OCI-LY3 (cell line): ENCODE data around the gene BMAL1.

Experiments used
- H2AFZ ChIP-seq: fragments of 200-600, 300-600 bp; shearing (Covaris generic); 2 replicates; pipeline ENCODE4 v1.6.0; 2014; ENCODE audit warnings: antibody characterized with exemption, low read depth, low read length
- H3K27ac ChIP-seq: fragments of 200-600, 300-600 bp; sonication (generic); 2 replicates; pipeline ENCODE4 v1.5.1; 2014; ENCODE audit warnings: mild to moderate bottlenecking, low read length, moderate library complexity, mixed read lengths
- H3K27me3 ChIP-seq: fragments of 200-600, 300-600 bp; sonication (generic); 2 replicates; pipeline ENCODE4 v1.6.1; 2014; ENCODE audit warnings: low read depth, low read length, mixed read lengths
- H3K36me3 ChIP-seq: fragments of 200-600, 300-600 bp; sonication (generic); replicated peaks from 2 replicates; pipeline ENCODE3; 2014; ENCODE audit warnings: low read depth, low read length, mixed read lengths
- H3K4me1 ChIP-seq: fragments of 300-600, 200-600 bp; sonication (generic); 2 replicates; pipeline ENCODE4 v1.6.1; 2014; ENCODE audit warnings: low read length, mixed read lengths
- H3K4me2 ChIP-seq: fragments of 200-600, 300-600 bp; sonication (generic); 2 replicates; pipeline ENCODE4 v1.6.1; 2014; ENCODE audit warnings: low read length, mixed read lengths
- H3K4me3 ChIP-seq: fragments of 300-600, 200-600 bp; sonication (generic); 2 replicates; pipeline ENCODE4 v1.5.1; 2014; ENCODE audit warnings: antibody characterized with exemption, mild to moderate bottlenecking, low read length, moderate library complexity
- H3K79me2 ChIP-seq: fragments of 300-600, 200-600 bp; shearing (Covaris generic); 2 replicates; pipeline ENCODE4 v1.6.1; 2014; ENCODE audit warnings: mild to moderate bottlenecking, low read length, mixed read lengths
- H3K9ac ChIP-seq: fragments of 300-600, 200-600 bp; shearing (Covaris generic); 2 replicates; pipeline ENCODE4 v1.6.0; 2014; ENCODE audit warnings: mild to moderate bottlenecking, low read length, moderate library complexity
- H3K9me3 ChIP-seq: fragments of 200-600, 300-600 bp; shearing (Covaris generic); 2 replicates; pipeline ENCODE4 v1.6.1; 2014; ENCODE audit warnings: low read length, mixed read lengths; ENCODE audit not compliant: insufficient read depth
- H4K20me1 ChIP-seq: fragments of 200-600, 300-600 bp; sonication (generic); 2 replicates; pipeline ENCODE4 v1.6.1; 2016; ENCODE audit warnings: low read length, mixed read lengths; ENCODE audit not compliant: insufficient read depth
- CTCF ChIP-seq: fragments of 200-600, 300-600 bp; sonication (generic); IDR thresholded peaks from 2 replicates; pipeline ENCODE4 v1.5.1; 2014; ENCODE audit warnings: antibody characterized with exemption, low read length, low read depth
- EZH2phosphoT487 ChIP-seq: fragments of 200-600 bp; shearing (Covaris generic); IDR thresholded peaks from 2 replicates; pipeline ENCODE4 v1.6.1; 2018; ENCODE audit warnings: antibody characterized with exemption, mixed run types, low read depth

The BMAL1 gene

DNA sequence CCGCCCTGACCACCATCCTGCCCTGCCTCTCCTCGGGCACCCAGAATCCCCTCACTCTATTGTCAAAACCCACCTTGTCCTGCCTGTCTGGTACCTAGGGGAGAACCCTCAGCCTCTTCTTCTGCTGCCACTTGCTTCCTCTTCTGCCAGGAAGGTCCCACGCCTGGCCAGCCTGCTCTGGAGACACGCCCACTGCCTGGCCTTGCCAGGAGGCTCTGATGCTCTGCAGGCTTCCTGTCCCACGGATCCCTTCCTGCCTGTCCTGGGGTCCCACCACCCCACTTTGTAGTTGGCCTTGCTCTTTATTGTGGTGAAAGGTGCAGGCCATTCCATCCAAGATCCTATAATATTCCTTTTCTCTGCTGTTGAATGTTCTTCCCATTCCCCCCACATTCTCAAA, 63.4 kb downstream of the BMAL1 start:
- Histone ChIP-seq H3K9ac (no peak overlapping the region), H3K27ac (no peak overlapping the region), H3K36me3 (no peaks in the 10 kb centered on the region), H3K79me2 (no peaks in the 10 kb centered on the region), H2AFZ (no peak overlapping the region), H3K4me3 (no peak overlapping the region), H3K4me1 (peaks cover 18% of the 10 kb centered on the region), H3K27me3 (0 out of 2 replicates have a peak, but pooled peaks cover 3% of the 10 kb centered on the region), H3K4me2 (no peak overlapping the region), H3K9me3 (no peaks in the 10 kb centered on the region), H4K20me1 (no peaks in the 10 kb centered on the region)
- TF ChIP-seq EZH2phosphoT487 (no peak), CTCF (no peak)

GRCh38 chr11:13343067-13343466, 65.5 kb downstream of the BMAL1 start:
- Histone ChIP-seq H3K36me3 (no peaks in the 10 kb centered on the region), H3K9ac (no peak overlapping the region), H3K4me2 (0 out of 2 replicates have a peak overlapping the region, but pooled peaks have one; percentile 21), H3K27me3 (0 out of 2 replicates have a peak, but pooled peaks cover 3% of the 10 kb centered on the region), H2AFZ (no peak overlapping the region), H3K4me3 (no peak overlapping the region), H4K20me1 (no peaks in the 10 kb centered on the region), H3K79me2 (no peaks in the 10 kb centered on the region), H3K9me3 (no peaks in the 10 kb centered on the region), H3K4me1 (peaks cover 12% of the 10 kb centered on the region), H3K27ac (no peak overlapping the region)
- TF ChIP-seq EZH2phosphoT487 (no peak), CTCF (no peak)

DNA sequence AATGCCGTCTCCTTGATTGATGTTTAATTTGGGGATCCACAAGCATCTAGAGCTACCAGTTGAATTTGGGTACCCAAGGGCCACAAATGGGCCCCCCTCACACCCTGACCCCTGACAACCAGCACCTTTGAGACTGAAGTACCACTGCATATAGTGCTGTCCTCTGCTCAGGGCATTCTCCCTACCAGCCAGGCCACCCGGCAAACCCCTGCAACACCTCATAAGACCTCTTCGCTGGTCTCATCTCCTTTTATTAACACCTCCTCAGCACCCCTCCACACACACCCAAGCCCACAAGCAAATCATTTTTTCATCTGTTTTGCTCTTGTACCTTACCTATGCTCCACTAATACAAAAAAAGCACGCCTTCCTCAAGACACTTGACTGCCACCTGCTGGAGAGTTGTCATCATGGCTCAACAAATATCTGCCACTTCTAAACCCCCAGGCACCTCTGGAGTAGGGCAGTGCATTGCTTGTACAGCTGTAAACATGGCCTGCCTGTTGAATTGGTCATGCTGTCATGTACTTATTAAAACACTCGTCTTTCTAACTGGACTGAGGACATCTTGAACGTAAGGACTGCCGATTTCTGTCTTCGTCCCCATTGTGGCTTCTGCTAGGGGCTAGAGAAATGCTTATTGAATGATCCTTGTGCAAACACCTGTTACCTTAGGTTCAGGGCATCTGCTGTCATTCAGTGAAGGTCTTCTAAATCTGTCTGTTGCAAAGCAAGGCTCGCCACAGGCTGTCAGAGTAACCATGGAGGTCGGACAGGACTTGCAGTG, 66.5 kb downstream of the BMAL1 start:
- H3K9me3 ChIP-seq: no peaks in the 10 kb centered on the region
- H3K4me2 ChIP-seq: no peak overlapping the region
- H2AFZ ChIP-seq: no peak overlapping the region
- peaks cover 8% of the 10 kb centered on the region for H3K27me3 ChIP-seq
- H4K20me1 ChIP-seq: no peaks in the 10 kb centered on the region
- no peak overlapping the region for H3K27ac ChIP-seq
- H3K4me3 ChIP-seq: no peak overlapping the region
- H3K9ac ChIP-seq: no peak overlapping the region
- no peaks in the 10 kb centered on the region for H3K36me3 ChIP-seq
- H3K4me1 ChIP-seq: peaks cover 8% of the 10 kb centered on the region
- TF ChIP-seq CTCF (peak; percentile 82), EZH2phosphoT487 (no peak)
- no peaks in the 10 kb centered on the region for H3K79me2 ChIP-seq

DNA sequence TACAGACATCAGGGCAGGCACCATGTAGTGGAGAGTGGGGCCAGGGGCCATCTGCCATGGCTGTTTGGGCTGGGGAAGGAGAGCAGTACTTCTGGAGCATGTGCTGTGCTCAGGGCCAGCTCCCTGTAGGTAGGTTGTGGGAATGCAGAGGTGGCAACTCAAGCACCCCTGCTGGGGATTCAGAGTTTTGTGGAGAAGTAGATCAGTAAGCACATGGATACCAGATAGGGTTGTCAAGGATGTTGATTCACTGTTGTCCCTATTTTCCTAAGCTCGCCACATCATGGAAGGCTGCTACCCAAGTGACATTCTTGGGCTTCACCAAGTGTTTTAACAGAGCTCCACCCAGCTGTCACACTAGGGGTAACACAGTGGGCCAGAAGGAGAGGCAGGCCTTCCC, 67.2 kb downstream of the BMAL1 start:
- peaks cover 8% of the 10 kb centered on the region for H3K4me1 ChIP-seq
- no peaks in the 10 kb centered on the region for H3K36me3 ChIP-seq
- H3K4me2 ChIP-seq: no peak overlapping the region
- no peak overlapping the region for H3K9ac ChIP-seq
- no peaks in the 10 kb centered on the region for H3K79me2 ChIP-seq
- H3K4me3 ChIP-seq: no peak overlapping the region
- TF ChIP-seq EZH2phosphoT487 (no peak), CTCF (no peak)
- H4K20me1 ChIP-seq: no peaks in the 10 kb centered on the region
- H3K27me3 ChIP-seq: peaks cover 15% of the 10 kb centered on the region
- no peak overlapping the region for H2AFZ ChIP-seq
- no peak overlapping the region for H3K27ac ChIP-seq
- H3K9me3 ChIP-seq: no peaks in the 10 kb centered on the region
